ENCODE results near the gene SEC14L6.

Gene SEC14L6

GRCh38 chr22:30495041-30495784, 51.3 kb downstream of the SEC14L6 start:
- no peak for TF ChIP-seq CTCF (IDR thresholded peaks at IDR 0.05; ENCODE audit: low read depth, low read length, missing control alignments)
- no peak overlapping the region for H3K4me3 ChIP-seq (ENCODE audit: low read depth, low read length)
- H3K36me3 ChIP-seq (replicated peaks): no peaks in the 10 kb centered on the region
- in situ Hi-C loops (cut with HindIII; ENCODE audit: low pct_ligation_motif_present, low sequenced_read_pairs): no loop called here
- no peaks in the 10 kb centered on the region for H3K27me3 ChIP-seq (replicated peaks)
- no peak for DNase-seq
- H3K27ac ChIP-seq: no peak overlapping the region

GRCh38 chr22:30492144-30492543, 54.4 kb downstream of the SEC14L6 start:
- no peak for TF ChIP-seq CTCF (IDR thresholded peaks at IDR 0.05; ENCODE audit: low read depth, low read length, missing control alignments)
- H3K27ac ChIP-seq: no peak overlapping the region
- in situ Hi-C loops (cut with HindIII; ENCODE audit: low pct_ligation_motif_present, low sequenced_read_pairs): no loop called here
- DNase-seq: no peak
- H3K4me3 ChIP-seq (ENCODE audit: low read depth, low read length): no peak overlapping the region
- H3K36me3 ChIP-seq (replicated peaks): no peaks in the 10 kb centered on the region
- H3K27me3 ChIP-seq (replicated peaks): no peaks in the 10 kb centered on the region

GRCh38 chr22:30491381-30491780, 55.2 kb downstream of the SEC14L6 start:
- no peaks in the 10 kb centered on the region for H3K36me3 ChIP-seq (replicated peaks)
- H3K27me3 ChIP-seq (replicated peaks): no peaks in the 10 kb centered on the region
- DNase-seq: no peak
- in situ Hi-C loops (cut with HindIII; ENCODE audit: low pct_ligation_motif_present, low sequenced_read_pairs): no loop called here
- no peak overlapping the region for H3K4me3 ChIP-seq (ENCODE audit: low read depth, low read length)
- TF ChIP-seq CTCF (IDR thresholded peaks at IDR 0.05; ENCODE audit: low read depth, low read length, missing control alignments): no peak
- H3K27ac ChIP-seq: no peak overlapping the region

- TF ChIP-seq CTCF (IDR thresholded peaks at IDR 0.05; ENCODE audit: low read depth, low read length, missing control alignments): peak; percentile 36
- in situ Hi-C loops (cut with HindIII; ENCODE audit: low pct_ligation_motif_present, low sequenced_read_pairs): no loop called here
- Histone ChIP-seq H3K27me3 (replicated peaks) (no peaks in the 10 kb centered on the region), H3K4me3 (ENCODE audit: low read depth, low read length) (no peak overlapping the region), H3K27ac (no peak overlapping the region), H3K36me3 (replicated peaks) (no peaks in the 10 kb centered on the region)
- no peak for DNase-seq
Measured at GRCh38 chr22:30490399-30490798, 56.1 kb downstream of the SEC14L6 start.

- Histone ChIP-seq H3K27me3 (replicated peaks) (no peaks in the 10 kb centered on the region), H3K27ac (no peak overlapping the region), H3K36me3 (replicated peaks) (no peaks in the 10 kb centered on the region), H3K4me3 (ENCODE audit: low read depth, low read length) (no peak overlapping the region)
- TF ChIP-seq CTCF (IDR thresholded peaks at IDR 0.05; ENCODE audit: low read depth, low read length, missing control alignments): no peak
- DNase-seq: no peak
- in situ Hi-C loops (cut with HindIII; ENCODE audit: low pct_ligation_motif_present, low sequenced_read_pairs): no loop called here
Measured at GRCh38 chr22:30488121-30488520, 58.4 kb downstream of the SEC14L6 start.

- Histone ChIP-seq H3K27ac (no peak overlapping the region), H3K36me3 (replicated peaks) (no peaks in the 10 kb centered on the region), H3K4me3 (ENCODE audit: low read depth, low read length) (no peak overlapping the region), H3K27me3 (replicated peaks) (no peaks in the 10 kb centered on the region)
- no peak for TF ChIP-seq CTCF (IDR thresholded peaks at IDR 0.05; ENCODE audit: low read depth, low read length, missing control alignments)
- in situ Hi-C loops (cut with HindIII; ENCODE audit: low pct_ligation_motif_present, low sequenced_read_pairs): no loop called here
- no peak for DNase-seq
Measured at GRCh38 chr22:30486661-30487115, 59.9 kb downstream of the SEC14L6 start.

Measured in brain microvascular endothelial cell (primary cell).